Keratinocyte (primary cell): ENCODE results near the gene COL21A1. TPM values are rescaled to one million over a fixed set of nuclear protein-coding genes. Genes with fewer than 3 reads are reported as not detected.

Source experiments
- DNase-seq: peaks from one replicate; pipeline ENCODE4 v3.0.0-alpha.2; 2011; ENCODE audit warnings: low read depth, missing footprints, low spot score
- FAIRE-seq: peaks from 2 replicates; lab custom pipeline; 2011; peaks lifted over from hg19 to GRCh38; lab: Jason Lieb, UNC
- H2AFZ ChIP-seq: 2 replicates; pipeline ENCODE4 v1.6.0; 2012; ENCODE audit warnings: low read length, control low read depth, inconsistent platforms; ENCODE audit not compliant: control insufficient read depth
- H3K27ac ChIP-seq: 2 replicates; pipeline ENCODE4 v1.5.1; 2011; ENCODE audit warnings: low read length; ENCODE audit not compliant: control insufficient read depth, insufficient read depth
- H3K27me3 ChIP-seq: 3 replicates; pipeline ENCODE4 v1.6.0; 2011; ENCODE audit warnings: low read length; ENCODE audit not compliant: control insufficient read depth, insufficient read depth; ENCODE audit errors: extremely low read depth
- H3K36me3 ChIP-seq, 2 experiments: 2 replicates in 1 of 2; 3 replicates in 1 of 2; pipeline ENCODE4 v1.5.1; 2011; ENCODE audit warnings: low read length in 2 of 2, mild to moderate bottlenecking in 1 of 2; ENCODE audit not compliant: control insufficient read depth in 2 of 2, insufficient read depth in 2 of 2; ENCODE audit errors: extremely low read depth in 1 of 2
- H3K4me1 ChIP-seq: 3 replicates; pipeline ENCODE4 v1.5.1; 2011; ENCODE audit warnings: low read length; ENCODE audit not compliant: control insufficient read depth, insufficient read depth; ENCODE audit errors: extremely low read depth
- H3K4me2 ChIP-seq: 3 replicates; pipeline ENCODE4 v1.6.0; 2011; ENCODE audit warnings: low read depth, low read length; ENCODE audit not compliant: control insufficient read depth, insufficient read depth; ENCODE audit errors: extremely low read depth
- H3K4me3 ChIP-seq, 3 experiments: fragments of 200-600 bp in 1 of 3; sonication (generic) in 1 of 3; 2 replicates in 2 of 3; 3 replicates in 1 of 3; pipeline ENCODE4 v1.5.1; 2011 to 2016; ENCODE audit warnings: low read length in 3 of 3, mild to moderate bottlenecking in 3 of 3, control low read depth in 2 of 3, inconsistent platforms in 1 of 3, low read depth in 1 of 3, mixed read lengths in 1 of 3, mixed run types in 1 of 3, moderate library complexity in 1 of 3; ENCODE audit not compliant: control insufficient read depth in 2 of 3, insufficient read depth in 2 of 3; ENCODE audit errors: extremely low read depth in 1 of 3
- H3K79me2 ChIP-seq: 2 replicates; pipeline ENCODE4 v1.6.0; 2012; ENCODE audit warnings: low read length; ENCODE audit not compliant: control insufficient read depth, insufficient read depth
- H3K9ac ChIP-seq: 3 replicates; pipeline ENCODE4 v1.6.0; 2011; ENCODE audit warnings: low read length; ENCODE audit not compliant: control insufficient read depth, insufficient read depth; ENCODE audit errors: extremely low read depth
- H3K9me1 ChIP-seq: 3 replicates; pipeline ENCODE4 v1.6.0; 2011; ENCODE audit warnings: low read length; ENCODE audit not compliant: control insufficient read depth, insufficient read depth; ENCODE audit errors: extremely low read depth
- H3K9me3 ChIP-seq: 2 replicates; pipeline ENCODE4 v1.5.1; 2012; ENCODE audit warnings: low read depth, low read length; ENCODE audit not compliant: control insufficient read depth
- H4K20me1 ChIP-seq: 3 replicates; pipeline ENCODE4 v1.6.0; 2011; ENCODE audit warnings: low read length; ENCODE audit not compliant: control insufficient read depth, insufficient read depth; ENCODE audit errors: extremely low read depth
- EZH2 ChIP-seq: IDR thresholded peaks from one replicate; pipeline ENCODE4 v1.6.1; 2012; ENCODE audit warnings: inconsistent platforms, mild to moderate bottlenecking, low read length, moderate library complexity
- dilution Hi-C: fragments of 300-500 bp; cut with MboI; formaldehyde crosslinking; loops from one replicate; pipeline ENCODE4 v1.7.0; 2020; ENCODE audit warnings: low sequenced_read_pairs; ENCODE audit not compliant: extremely low pct_ligation_motif_present
- polyA plus RNA-seq, 5 experiments: library from polyadenylated mRNA; depleted of rRNA in 3 of 5; stranded (reverse) in 3 of 5; stranded (forward) in 1 of 5; unstranded in 1 of 5; fragments of >200 nt; gene quantifications; 1 replicate in 1 of 5; 2 replicates in 3 of 5; 3 replicates in 1 of 5; pipeline versions ENCODE4 v1.2.1 to v1.2.3, GENCODE V29; 2011 to 2012; ENCODE audit warnings: missing spikeins in 2 of 5, low read depth in 1 of 5, low replicate concordance in 1 of 5
- TF ChIP-seq, protein P1 (sequence below), 3 experiments: IDR thresholded peaks in 1 of 3; conservative IDR thresholded peaks in 1 of 3; optimal IDR thresholded peaks in 1 of 3; 2 replicates in 2 of 3; 3 replicates in 1 of 3; pipeline versions ENCODE3 to v1.5.1; 2011; ENCODE audit warnings: low read length in 3 of 3, mild to moderate bottlenecking in 3 of 3, moderate library complexity in 2 of 3, control low read depth in 1 of 3, inconsistent platforms in 1 of 3; ENCODE audit not compliant: insufficient read depth in 2 of 3; ENCODE audit errors: extremely low read depth in 1 of 3

The COL21A1 gene
- polyA plus RNA-seq, 1 donor (not counting 4 experiments of a cell fraction or from before 2014, with no cell fraction given): 0.16 TPM

DNA sequence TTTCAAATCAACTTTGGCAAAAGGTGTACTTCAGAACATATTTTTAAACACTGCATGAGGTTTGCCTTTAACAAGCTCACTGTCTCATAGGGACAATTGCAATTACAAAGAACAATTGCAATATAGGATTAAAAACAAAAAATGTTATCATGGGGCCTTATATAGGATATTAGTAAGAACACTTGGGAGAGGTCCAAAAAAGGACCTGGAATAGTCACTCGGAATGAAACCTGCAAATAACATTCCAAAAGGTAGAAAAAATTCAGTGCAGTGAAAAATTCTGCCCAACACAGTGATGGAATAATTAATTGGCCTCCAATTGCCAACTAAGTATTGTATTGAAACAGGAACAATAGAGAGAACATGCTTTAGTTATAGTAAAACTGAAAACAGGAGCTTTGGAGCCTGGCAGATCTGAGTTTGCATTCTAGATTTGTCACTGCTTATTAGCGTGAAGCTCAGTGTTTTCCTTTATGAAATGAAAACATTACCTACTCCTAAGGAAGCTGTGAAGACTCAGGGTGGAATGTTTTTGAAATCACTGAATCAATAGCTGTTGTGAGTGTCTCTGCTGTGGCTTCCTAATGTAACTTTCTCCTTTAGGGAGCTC is 199.3 kb downstream of the COL21A1 start:
- Histone ChIP-seq H4K20me1 (no peaks in the 10 kb centered on the region), H3K9me3 (no peaks in the 10 kb centered on the region), H3K27ac (no peak overlapping the region), H2AFZ (no peak overlapping the region), H3K9ac (no peak overlapping the region), H3K4me2 (no peak overlapping the region), H3K4me3 (no peak overlapping the region), H3K79me2 (no peaks in the 10 kb centered on the region), H3K36me3 (no peaks in the 10 kb centered on the region), H3K27me3 (no peaks in the 10 kb centered on the region), H3K9me1 (no peaks in the 10 kb centered on the region), H3K4me1 (no peaks in the 10 kb centered on the region)
- DNase-seq (no peak), FAIRE-seq (peak; percentile 51)
- no peak for TF ChIP-seq EZH2
- TF ChIP-seq, protein P1, sequence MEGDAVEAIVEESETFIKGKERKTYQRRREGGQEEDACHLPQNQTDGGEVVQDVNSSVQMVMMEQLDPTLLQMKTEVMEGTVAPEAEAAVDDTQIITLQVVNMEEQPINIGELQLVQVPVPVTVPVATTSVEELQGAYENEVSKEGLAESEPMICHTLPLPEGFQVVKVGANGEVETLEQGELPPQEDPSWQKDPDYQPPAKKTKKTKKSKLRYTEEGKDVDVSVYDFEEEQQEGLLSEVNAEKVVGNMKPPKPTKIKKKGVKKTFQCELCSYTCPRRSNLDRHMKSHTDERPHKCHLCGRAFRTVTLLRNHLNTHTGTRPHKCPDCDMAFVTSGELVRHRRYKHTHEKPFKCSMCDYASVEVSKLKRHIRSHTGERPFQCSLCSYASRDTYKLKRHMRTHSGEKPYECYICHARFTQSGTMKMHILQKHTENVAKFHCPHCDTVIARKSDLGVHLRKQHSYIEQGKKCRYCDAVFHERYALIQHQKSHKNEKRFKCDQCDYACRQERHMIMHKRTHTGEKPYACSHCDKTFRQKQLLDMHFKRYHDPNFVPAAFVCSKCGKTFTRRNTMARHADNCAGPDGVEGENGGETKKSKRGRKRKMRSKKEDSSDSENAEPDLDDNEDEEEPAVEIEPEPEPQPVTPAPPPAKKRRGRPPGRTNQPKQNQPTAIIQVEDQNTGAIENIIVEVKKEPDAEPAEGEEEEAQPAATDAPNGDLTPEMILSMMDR (optimal IDR thresholded peaks at IDR 0.05 in 1 of 3, IDR thresholded peaks at IDR 0.05 in 1 of 3, conservative IDR thresholded peaks at IDR 0.05 in 1 of 3; ENCODE audit: extremely low read depth in 1 of 3, insufficient read depth in 2 of 3, low read length in 3 of 3): no peak
- dilution Hi-C loops: no loop called here

DNA sequence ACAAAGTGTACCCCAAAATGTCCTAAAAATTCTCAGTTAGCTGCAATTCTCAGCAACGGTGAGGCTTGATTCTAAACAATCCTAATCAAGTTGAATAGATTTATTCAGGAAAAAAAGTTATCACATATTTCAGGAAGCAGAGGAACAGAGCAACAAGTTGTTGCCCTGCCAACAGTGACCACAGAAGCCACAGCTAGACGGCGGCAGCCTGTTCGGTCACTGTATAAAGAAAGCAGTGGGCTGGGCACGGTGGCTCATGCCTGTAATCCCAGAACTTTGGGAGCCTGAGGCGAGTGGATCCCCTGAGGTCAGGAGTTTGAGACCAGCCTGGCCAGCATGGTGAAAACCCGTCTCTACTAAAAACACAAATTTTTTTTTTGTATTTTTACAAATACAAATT is 200.8 kb downstream of the COL21A1 start:
- no peak for FAIRE-seq
- dilution Hi-C loops: no loop called here
- Histone ChIP-seq H3K36me3 (no peaks in the 10 kb centered on the region), H4K20me1 (no peaks in the 10 kb centered on the region), H3K27ac (no peak overlapping the region), H3K9ac (no peak overlapping the region), H3K9me3 (no peaks in the 10 kb centered on the region), H3K4me2 (no peak overlapping the region), H3K27me3 (no peaks in the 10 kb centered on the region), H3K79me2 (no peaks in the 10 kb centered on the region), H3K9me1 (no peaks in the 10 kb centered on the region), H3K4me3 (no peak overlapping the region), H3K4me1 (no peaks in the 10 kb centered on the region), H2AFZ (no peak overlapping the region)
- no peak for DNase-seq
- TF ChIP-seq, protein P1 (optimal IDR thresholded peaks at IDR 0.05 in 1 of 3, IDR thresholded peaks at IDR 0.05 in 1 of 3, conservative IDR thresholded peaks at IDR 0.05 in 1 of 3; ENCODE audit: extremely low read depth in 1 of 3, insufficient read depth in 2 of 3, low read length in 3 of 3): no peak
- TF ChIP-seq EZH2: no peak
